Bronchial epithelial cell (primary cell): ENCODE measurements around the gene FAM174C. TPM values are rescaled to one million over a fixed set of nuclear protein-coding genes. Genes with fewer than 3 reads are reported as not detected.

Experiments
- DNase-seq: peaks from one replicate; pipeline ENCODE4 v3.0.0-alpha.2; 2010; ENCODE audit warnings: low read depth
- FAIRE-seq: peaks from 2 replicates; lab custom pipeline; 2011; peaks lifted over from hg19 to GRCh38; lab: Jason Lieb, UNC
- H3K27me3 ChIP-seq: 2 replicates; pipeline ENCODE4 v1.5.1; 2011; ENCODE audit warnings: low read length; ENCODE audit not compliant: control insufficient read depth, insufficient read depth
- H3K36me3 ChIP-seq: 2 replicates; pipeline ENCODE4 v1.5.1; 2011; ENCODE audit warnings: low read length; ENCODE audit not compliant: control insufficient read depth, insufficient read depth
- H3K4me3 ChIP-seq: 2 replicates; pipeline ENCODE4 v1.5.1; 2011; ENCODE audit warnings: mild to moderate bottlenecking, low read depth, low read length, control low read depth
- CTCF ChIP-seq: IDR thresholded peaks from 2 replicates; pipeline ENCODE4 v1.5.1; 2011; ENCODE audit warnings: mild to moderate bottlenecking, moderate library complexity, low read length, control low read depth, inconsistent platforms; ENCODE audit not compliant: insufficient read depth, severe bottlenecking
- total RNA-seq: library from RNA; depleted of rRNA; stranded (reverse); fragments of >200 nt; gene quantifications from 2 replicates; pipeline ENCODE4 v1.2.1, GENCODE V29; 2014

Gene FAM174C
- total RNA-seq, 1 donor from 2014 or later: 20.8 TPM

GRCh38 chr19:1269065-1269477, 6.3 kb upstream of the FAM174C start, which contains the start of gene CIRBP:
TSS of gene CIRBP (plus strand) at chr19:1269332. CDS start at chr19:1270934, 1,602 bp downstream.
- Histone ChIP-seq H3K27me3 (no peaks in the 10 kb centered on the region), H3K4me3 (peak within 1 kb of the TSS; percentile 46), H3K36me3 (peaks cover 26% of the 10 kb centered on the region)
- TF ChIP-seq CTCF: no peak
- FAIRE-seq (no peak), DNase-seq (peak; percentile 91)

GRCh38 chr19:1269478-1270212, 5.7 kb upstream of the FAM174C start:
- H3K27me3 ChIP-seq: no peaks in the 10 kb centered on the region
- H3K4me3 ChIP-seq: peak overlapping the region; percentile 46
- H3K36me3 ChIP-seq: peaks cover 28% of the 10 kb centered on the region
- peak; percentile 62 for DNase-seq
- no peak for TF ChIP-seq CTCF
- no peak for FAIRE-seq

- FAIRE-seq (no peak), DNase-seq (no peak)
- Histone ChIP-seq H3K27me3 (no peaks in the 10 kb centered on the region), H3K4me3 (peak overlapping the region; percentile 46), H3K36me3 (peaks cover 32% of the 10 kb centered on the region)
- no peak for TF ChIP-seq CTCF
These were observed 5.0 kb upstream of the FAM174C start for GRCh38 chr19:1270213-1270853.

- H3K27me3 ChIP-seq: no peaks in the 10 kb centered on the region
- FAIRE-seq: no peak
- DNase-seq: no peak
- peaks cover 32% of the 10 kb centered on the region for H3K36me3 ChIP-seq
- no peak overlapping the region for H3K4me3 ChIP-seq
- no peak for TF ChIP-seq CTCF
These were observed 4.3 kb upstream of the FAM174C start for GRCh38 chr19:1270854-1271527.

- H3K4me3 ChIP-seq: no peak overlapping the region
- FAIRE-seq: no peak
- H3K27me3 ChIP-seq: no peaks in the 10 kb centered on the region
- DNase-seq: no peak
- H3K36me3 ChIP-seq: peaks cover 32% of the 10 kb centered on the region
- no peak for TF ChIP-seq CTCF
These were observed 3.6 kb upstream of the FAM174C start for GRCh38 chr19:1271528-1272422.
